Ascending aorta (tissue), 2 donors: Measurements from ENCODE around the gene GALM. TPM values are rescaled to one million over a fixed set of nuclear protein-coding genes. Genes with fewer than 3 reads are reported as not detected.
"Not testable (repeated sequence)": the region's sequence is repeated elsewhere in the genome, so short reads cannot be mapped to it uniquely, and the experiment has no call there.

Experiments
- DNase-seq, 2 donors: peaks; one replicate each; pipeline ENCODE4 v3.0.0-alpha.2; 2019; ENCODE audit warnings: low spot score in 2 of 2
- H3K27ac ChIP-seq, 2 donors: fragments of 200-600 bp; sonication (generic); one replicate each; pipeline ENCODE4 v1.5.1; 2016 to 2017; ENCODE audit warnings: mild to moderate bottlenecking in 1 of 2
- H3K27me3 ChIP-seq: fragments of 200-600 bp; sonication (generic); one replicate; pipeline ENCODE4 v1.5.1; 2017
- H3K36me3 ChIP-seq, 2 donors: fragments of 200-600 bp; sonication (generic); one replicate each; pipeline ENCODE4 v1.5.1; 2016
- H3K4me1 ChIP-seq, 2 donors: fragments of 200-600 bp; sonication (generic); one replicate each; pipeline ENCODE4 v1.5.1; 2016 to 2017; ENCODE audit warnings: mild to moderate bottlenecking in 1 of 2
- H3K4me3 ChIP-seq, 2 donors: fragments of 200-600 bp; sonication (generic); one replicate each; pipeline ENCODE4 v1.5.1; 2016 to 2017; ENCODE audit warnings: mild to moderate bottlenecking in 1 of 2
- H3K9me3 ChIP-seq, 2 donors: fragments of 200-600 bp; sonication (generic); one replicate each; pipeline ENCODE4 v1.5.1; 2016
- intact Hi-C: fragments of 100-400 bp; cut with DNase I; formaldehyde crosslinking; loops from one replicate; pipeline ENCODE4 v1.15.1; 2023
- total RNA-seq: library from RNA; depleted of rRNA; stranded (reverse); fragments of >200 nt; gene quantifications from one replicate; pipeline ENCODE4 v1.1.0, GENCODE V29; 2016
- TF ChIP-seq, protein P1 (sequence below), 3 experiments: fragments of 200-600 bp in 2 of 3; fragments of 450-650 bp in 1 of 3; sonication (generic) in 2 of 3; IDR thresholded peaks; one replicate each; pipeline ENCODE4 v1.5.1; 2016 to 2019; ENCODE audit warnings: antibody characterized with exemption in 3 of 3, mild to moderate bottlenecking in 1 of 3, moderate library complexity in 1 of 3

GALM gene
- total RNA-seq, 1 donor from 2014 or later = 1.4 TPM

DNA sequence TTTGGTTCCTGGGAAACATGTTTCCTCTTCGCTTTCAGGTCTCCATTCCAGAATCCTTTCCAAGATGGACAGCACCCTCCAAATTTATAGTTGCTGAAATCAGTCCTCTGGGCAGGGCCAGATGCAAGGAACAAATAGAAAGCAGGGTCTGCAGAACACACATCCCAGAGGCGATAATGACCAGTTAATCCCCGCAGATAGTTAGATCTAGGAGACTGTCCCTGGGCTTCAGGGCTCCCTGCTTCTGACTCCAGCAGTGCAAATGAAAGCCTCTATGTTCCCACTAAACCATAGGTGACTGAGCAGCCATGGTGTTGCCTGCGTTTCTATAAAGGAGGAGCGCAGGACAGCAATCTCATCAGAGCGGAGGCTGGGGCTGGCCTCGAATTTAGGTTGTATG lies 46.5 kb downstream of the GALM start:
- H3K36me3 ChIP-seq = peaks cover 0 to 3% of the 10 kb centered on the region in 2 donors
- no peak for DNase-seq
- no peak overlapping the region for H3K27ac ChIP-seq
- intact Hi-C loops = loop anchor here (5.0 kb wide), 1 partner anchor 735 kb away; no protein-coding TSS in a partner anchor
- no peaks in the 10 kb centered on the region for H3K4me1 ChIP-seq
- no peaks in the 10 kb centered on the region for H3K27me3 ChIP-seq
- no peaks in the 10 kb centered on the region for H3K9me3 ChIP-seq
- H3K4me3 ChIP-seq = no peak overlapping the region
- TF ChIP-seq, protein P1, sequence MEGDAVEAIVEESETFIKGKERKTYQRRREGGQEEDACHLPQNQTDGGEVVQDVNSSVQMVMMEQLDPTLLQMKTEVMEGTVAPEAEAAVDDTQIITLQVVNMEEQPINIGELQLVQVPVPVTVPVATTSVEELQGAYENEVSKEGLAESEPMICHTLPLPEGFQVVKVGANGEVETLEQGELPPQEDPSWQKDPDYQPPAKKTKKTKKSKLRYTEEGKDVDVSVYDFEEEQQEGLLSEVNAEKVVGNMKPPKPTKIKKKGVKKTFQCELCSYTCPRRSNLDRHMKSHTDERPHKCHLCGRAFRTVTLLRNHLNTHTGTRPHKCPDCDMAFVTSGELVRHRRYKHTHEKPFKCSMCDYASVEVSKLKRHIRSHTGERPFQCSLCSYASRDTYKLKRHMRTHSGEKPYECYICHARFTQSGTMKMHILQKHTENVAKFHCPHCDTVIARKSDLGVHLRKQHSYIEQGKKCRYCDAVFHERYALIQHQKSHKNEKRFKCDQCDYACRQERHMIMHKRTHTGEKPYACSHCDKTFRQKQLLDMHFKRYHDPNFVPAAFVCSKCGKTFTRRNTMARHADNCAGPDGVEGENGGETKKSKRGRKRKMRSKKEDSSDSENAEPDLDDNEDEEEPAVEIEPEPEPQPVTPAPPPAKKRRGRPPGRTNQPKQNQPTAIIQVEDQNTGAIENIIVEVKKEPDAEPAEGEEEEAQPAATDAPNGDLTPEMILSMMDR (IDR thresholded peaks at IDR 0.05) = no peak

- Histone ChIP-seq H3K27me3 (no peaks in the 10 kb centered on the region), H3K27ac (no peak overlapping the region), H3K4me3 (no peak overlapping the region), H3K9me3 (no peaks in the 10 kb centered on the region), H3K36me3 (peaks cover 0 to 3% of the 10 kb centered on the region in 2 donors), H3K4me1 (no peaks in the 10 kb centered on the region)
- no peak for DNase-seq
- intact Hi-C loops = loop anchor here (5.0 kb wide), 1 partner anchor 736 kb away; no protein-coding TSS in a partner anchor
- TF ChIP-seq, protein P1 (IDR thresholded peaks at IDR 0.05) = no peak
These were observed 47.0 kb downstream of the GALM start for GRCh38 chr2:38712871-38713270.

DNA sequence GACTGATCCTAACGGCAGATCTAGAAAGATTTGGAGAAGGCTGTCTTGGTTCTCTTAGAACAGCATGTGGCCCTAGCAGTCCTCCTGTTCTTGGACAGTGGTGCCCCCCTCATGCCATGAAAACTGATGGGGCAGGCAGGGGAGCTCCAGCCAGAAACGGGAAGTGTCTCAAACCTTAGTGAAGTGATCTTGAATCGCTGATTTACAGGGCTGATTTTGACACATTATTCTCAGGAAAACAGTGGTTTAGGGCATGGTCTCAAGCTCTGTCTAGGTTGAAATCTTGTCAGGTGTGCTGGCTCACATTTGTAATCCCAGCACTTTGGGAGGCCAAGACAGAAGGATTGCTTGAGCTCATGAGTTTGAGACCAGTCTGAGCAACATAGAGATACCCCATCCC lies 47.4 kb downstream of the GALM start:
- no peaks in the 10 kb centered on the region for H3K9me3 ChIP-seq
- H3K4me1 ChIP-seq = no peaks in the 10 kb centered on the region
- no peak for DNase-seq
- no peak overlapping the region for H3K4me3 ChIP-seq
- intact Hi-C loops = loop anchor here (5.0 kb wide), 1 partner anchor 736 kb away; no protein-coding TSS in a partner anchor
- no peaks in the 10 kb centered on the region for H3K27me3 ChIP-seq
- no peak overlapping the region for H3K27ac ChIP-seq
- peaks cover 0 to 3% of the 10 kb centered on the region in 2 donors for H3K36me3 ChIP-seq
- TF ChIP-seq, protein P1 (IDR thresholded peaks at IDR 0.05) = no peak

DNA sequence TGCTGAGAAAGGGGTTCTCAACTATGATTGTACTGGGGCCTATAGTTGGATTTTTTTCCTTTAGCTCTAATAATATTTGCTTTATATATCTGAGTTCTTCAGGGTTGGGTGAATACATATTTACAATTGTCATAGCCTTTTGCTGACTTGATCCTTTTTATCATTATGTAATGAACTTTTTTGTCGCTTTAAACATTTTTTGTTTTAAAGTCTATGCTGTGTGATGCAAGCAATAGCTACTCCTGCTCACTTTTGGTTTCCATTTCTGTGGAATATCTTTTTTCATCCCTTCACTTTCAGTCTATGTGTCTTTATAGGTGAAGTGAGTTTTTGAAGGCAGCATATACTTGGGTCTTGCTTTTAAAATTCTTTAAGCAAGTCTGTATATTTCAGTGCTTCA lies 49.0 kb downstream of the GALM start:
- DNase-seq, H3K9me3 ChIP-seq: not testable (repeated sequence)
- intact Hi-C loops = loop anchor here (5.0 kb wide), 1 partner anchor 738 kb away; no protein-coding TSS in a partner anchor

DNA sequence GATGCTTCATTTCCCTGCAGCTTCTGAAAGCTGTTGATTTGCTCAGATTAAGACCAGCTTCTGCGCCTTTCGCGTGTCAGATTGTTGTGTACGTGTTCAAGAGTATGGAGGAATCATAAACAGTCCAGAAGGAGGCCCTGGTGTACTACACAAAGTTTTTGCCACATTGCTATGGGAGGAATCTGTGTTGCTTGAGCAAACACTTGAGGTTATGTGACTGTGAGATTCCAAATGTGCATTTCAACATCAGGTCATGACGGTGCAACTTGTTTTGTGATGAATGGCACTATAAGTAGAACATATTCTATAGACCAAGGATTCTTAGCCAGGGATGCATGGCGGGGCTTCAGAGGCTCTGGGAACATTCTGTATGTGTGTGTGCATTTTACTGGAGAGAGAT lies 50.3 kb downstream of the GALM start:
- no peak for DNase-seq
- intact Hi-C loops = no loop called here
- Histone ChIP-seq H3K27ac (no peak overlapping the region), H3K4me1 (peaks cover 0 to 7% of the 10 kb centered on the region in 2 donors), H3K4me3 (no peak overlapping the region), H3K36me3 (peaks cover 0 to 2% of the 10 kb centered on the region in 2 donors), H3K9me3 (no peaks in the 10 kb centered on the region), H3K27me3 (no peaks in the 10 kb centered on the region)
- TF ChIP-seq, protein P1 (IDR thresholded peaks at IDR 0.05) = no peak

More for the DNA sequence above, 49.0 kb downstream of the GALM start:
- H3K27ac ChIP-seq, H3K4me3 ChIP-seq, H3K27me3 ChIP-seq, H3K36me3 ChIP-seq, H3K4me1 ChIP-seq: not testable (repeated sequence)

DNA sequence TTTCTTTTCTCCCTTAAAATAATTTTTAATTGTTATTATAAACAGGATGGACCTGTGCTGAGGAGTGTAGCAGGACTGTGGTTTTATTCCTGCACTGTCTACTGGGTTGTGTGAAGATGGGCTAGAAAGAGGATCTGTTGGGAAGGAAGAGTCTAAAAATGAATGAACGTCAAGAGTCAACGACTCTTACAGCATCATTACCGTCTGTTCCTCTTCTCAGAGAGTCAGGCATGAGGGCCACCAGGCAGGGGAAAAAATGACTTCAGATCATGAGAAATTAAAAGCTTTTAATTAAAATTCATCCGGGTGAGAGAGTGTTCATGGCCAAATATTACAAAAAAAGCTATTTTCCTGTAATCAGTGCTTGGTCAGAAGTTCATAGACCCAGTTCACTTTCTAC lies 52.7 kb downstream of the GALM start:
- peaks cover 0 to 12% of the 10 kb centered on the region in 2 donors for H3K4me1 ChIP-seq
- H3K9me3 ChIP-seq = no peaks in the 10 kb centered on the region
- TF ChIP-seq, protein P1 (IDR thresholded peaks at IDR 0.05) = no peak
- no peak for DNase-seq
- no peak overlapping the region for H3K27ac ChIP-seq
- no peak overlapping the region for H3K4me3 ChIP-seq
- H3K27me3 ChIP-seq = no peaks in the 10 kb centered on the region
- H3K36me3 ChIP-seq = no peaks in the 10 kb centered on the region
- intact Hi-C loops = no loop called here
